ENCODE measurements around the gene PDZD4. TPM values are rescaled to one million over a fixed set of nuclear protein-coding genes. Genes with fewer than 3 reads are reported as not detected.

The PDZD4 gene
- total and polyA plus RNA-seq, 5 donors from 2014 or later: 4.9 TPM; not detected in 4

- DNase-seq (no peak), ATAC-seq (ENCODE audit: low read depth in 2 of 2) (no peak)
- Mint-ChIP-seq H3K27me3 (no peaks in the 10 kb centered on the region), H3K4me3 (no peak overlapping the region), H3K9me3 (no peaks in the 10 kb centered on the region), H3K36me3 (no peaks in the 10 kb centered on the region), H3K27ac (no peak overlapping the region), H3K4me1 (peaks cover 0 to 3% (median 0%) of the 10 kb centered on the region in 4 donors)
- no peak overlapping the region for H3K4me3 ChIP-seq (ENCODE audit: low read depth, low read length)
- no peaks in the 10 kb centered on the region for H3K4me1 ChIP-seq (ENCODE audit: control insufficient read depth, insufficient read depth, low read length, poor library complexity, severe bottlenecking)
- H3K27ac ChIP-seq (ENCODE audit: insufficient read depth, low read length, poor library complexity, severe bottlenecking): no peak overlapping the region
- H3K9me3 ChIP-seq (ENCODE audit: control insufficient read depth in 2 of 2, low read length in 2 of 2): no peaks in the 10 kb centered on the region
- H3K36me3 ChIP-seq (ENCODE audit: control insufficient read depth, insufficient read depth, low read length): no peaks in the 10 kb centered on the region
- no peaks in the 10 kb centered on the region for H3K27me3 ChIP-seq (ENCODE audit: control insufficient read depth, insufficient read depth, low read length)
Observed at GRCh38 chrX:153865685-153866084, 35.3 kb upstream of the PDZD4 start.

GRCh38 chrX:153865321-153865580, 34.9 kb upstream of the PDZD4 start:
- DNase-seq (no peak), ATAC-seq (ENCODE audit: low read depth in 2 of 2) (no peak)
- Histone ChIP-seq H3K9me3 (ENCODE audit: control insufficient read depth in 2 of 2, low read length in 2 of 2) (no peaks in the 10 kb centered on the region), H3K4me3 (ENCODE audit: low read depth, low read length) (no peak overlapping the region), H3K4me1 (ENCODE audit: control insufficient read depth, insufficient read depth, low read length, poor library complexity, severe bottlenecking) (no peaks in the 10 kb centered on the region), H3K36me3 (ENCODE audit: control insufficient read depth, insufficient read depth, low read length) (no peaks in the 10 kb centered on the region), H3K27ac (ENCODE audit: insufficient read depth, low read length, poor library complexity, severe bottlenecking) (no peak overlapping the region), H3K27me3 (ENCODE audit: control insufficient read depth, insufficient read depth, low read length) (no peaks in the 10 kb centered on the region)
- Mint-ChIP-seq H3K27ac (no peak overlapping the region), H3K4me1 (peaks cover 0 to 5% (median 0%) of the 10 kb centered on the region in 4 donors), H3K9me3 (no peaks in the 10 kb centered on the region), H3K36me3 (no peaks in the 10 kb centered on the region), H3K27me3 (no peaks in the 10 kb centered on the region), H3K4me3 (no peak overlapping the region)

GRCh38 chrX:153864561-153865320, 34.4 kb upstream of the PDZD4 start:
- Mint-ChIP-seq H3K36me3 (no peaks in the 10 kb centered on the region), H3K9me3 (no peaks in the 10 kb centered on the region), H3K27me3 (no peaks in the 10 kb centered on the region), H3K4me3 (no peak overlapping the region), H3K27ac (no peak overlapping the region), H3K4me1 (peaks cover 0 to 5% (median 0%) of the 10 kb centered on the region in 4 donors)
- no peaks in the 10 kb centered on the region for H3K27me3 ChIP-seq (ENCODE audit: control insufficient read depth, insufficient read depth, low read length)
- DNase-seq: no peak
- ATAC-seq (ENCODE audit: low read depth in 2 of 2): no peak
- no peaks in the 10 kb centered on the region for H3K36me3 ChIP-seq (ENCODE audit: control insufficient read depth, insufficient read depth, low read length)
- no peaks in the 10 kb centered on the region for H3K9me3 ChIP-seq (ENCODE audit: control insufficient read depth in 2 of 2, low read length in 2 of 2)
- H3K4me1 ChIP-seq (ENCODE audit: control insufficient read depth, insufficient read depth, low read length, poor library complexity, severe bottlenecking): no peaks in the 10 kb centered on the region
- H3K4me3 ChIP-seq (ENCODE audit: low read depth, low read length): no peak overlapping the region
- H3K27ac ChIP-seq (ENCODE audit: insufficient read depth, low read length, poor library complexity, severe bottlenecking): no peak overlapping the region

GRCh38 chrX:153864101-153864500, 33.8 kb upstream of the PDZD4 start:
- H3K4me3 ChIP-seq (ENCODE audit: low read depth, low read length): no peak overlapping the region
- no peaks in the 10 kb centered on the region for H3K9me3 ChIP-seq (ENCODE audit: control insufficient read depth in 2 of 2, low read length in 2 of 2)
- peaks cover 0 to 5% (median 0%) of the 10 kb centered on the region in 4 donors for H3K4me1 Mint-ChIP-seq
- H3K27ac ChIP-seq (ENCODE audit: insufficient read depth, low read length, poor library complexity, severe bottlenecking): no peak overlapping the region
- no peaks in the 10 kb centered on the region for H3K36me3 ChIP-seq (ENCODE audit: control insufficient read depth, insufficient read depth, low read length)
- no peaks in the 10 kb centered on the region for H3K9me3 Mint-ChIP-seq
- H3K27ac Mint-ChIP-seq: no peak overlapping the region
- H3K27me3 Mint-ChIP-seq: no peaks in the 10 kb centered on the region
- no peak for DNase-seq
- no peak for ATAC-seq (ENCODE audit: low read depth in 2 of 2)
- H3K4me1 ChIP-seq (ENCODE audit: control insufficient read depth, insufficient read depth, low read length, poor library complexity, severe bottlenecking): no peaks in the 10 kb centered on the region
- no peak overlapping the region for H3K4me3 Mint-ChIP-seq
- H3K27me3 ChIP-seq (ENCODE audit: control insufficient read depth, insufficient read depth, low read length): no peaks in the 10 kb centered on the region
- no peaks in the 10 kb centered on the region for H3K36me3 Mint-ChIP-seq

- H3K36me3 ChIP-seq (ENCODE audit: control insufficient read depth, insufficient read depth, low read length): no peaks in the 10 kb centered on the region
- H3K9me3 ChIP-seq (ENCODE audit: control insufficient read depth in 2 of 2, low read length in 2 of 2): no peaks in the 10 kb centered on the region
- no peak overlapping the region for H3K4me3 Mint-ChIP-seq
- H3K27me3 ChIP-seq (ENCODE audit: control insufficient read depth, insufficient read depth, low read length): no peaks in the 10 kb centered on the region
- no peaks in the 10 kb centered on the region for H3K27me3 Mint-ChIP-seq
- DNase-seq: no peak
- no peaks in the 10 kb centered on the region for H3K4me1 ChIP-seq (ENCODE audit: control insufficient read depth, insufficient read depth, low read length, poor library complexity, severe bottlenecking)
- H3K9me3 Mint-ChIP-seq: no peaks in the 10 kb centered on the region
- ATAC-seq (ENCODE audit: low read depth in 2 of 2): no peak
- H3K36me3 Mint-ChIP-seq: no peaks in the 10 kb centered on the region
- H3K27ac ChIP-seq (ENCODE audit: insufficient read depth, low read length, poor library complexity, severe bottlenecking): no peak overlapping the region
- no peak overlapping the region for H3K4me3 ChIP-seq (ENCODE audit: low read depth, low read length)
- peaks cover 0 to 5% (median 0%) of the 10 kb centered on the region in 4 donors for H3K4me1 Mint-ChIP-seq
- no peak overlapping the region for H3K27ac Mint-ChIP-seq
Observed at GRCh38 chrX:153863251-153863991, 33.1 kb upstream of the PDZD4 start.

GRCh38 chrX:153862369-153863250, 32.3 kb upstream of the PDZD4 start:
- H3K4me3 Mint-ChIP-seq: no peak overlapping the region
- H3K27ac Mint-ChIP-seq: no peak overlapping the region
- H3K27me3 Mint-ChIP-seq: peaks cover under 1% of the 10 kb centered on the region
- H3K36me3 ChIP-seq (ENCODE audit: control insufficient read depth, insufficient read depth, low read length): no peaks in the 10 kb centered on the region
- H3K36me3 Mint-ChIP-seq: no peaks in the 10 kb centered on the region
- DNase-seq (no peak), ATAC-seq (ENCODE audit: low read depth in 2 of 2) (no peak)
- no peaks in the 10 kb centered on the region for H3K9me3 Mint-ChIP-seq
- H3K27me3 ChIP-seq (ENCODE audit: control insufficient read depth, insufficient read depth, low read length): no peaks in the 10 kb centered on the region
- no peaks in the 10 kb centered on the region for H3K9me3 ChIP-seq (ENCODE audit: control insufficient read depth in 2 of 2, low read length in 2 of 2)
- no peaks in the 10 kb centered on the region for H3K4me1 ChIP-seq (ENCODE audit: control insufficient read depth, insufficient read depth, low read length, poor library complexity, severe bottlenecking)
- H3K27ac ChIP-seq (ENCODE audit: insufficient read depth, low read length, poor library complexity, severe bottlenecking): no peak overlapping the region
- H3K4me1 Mint-ChIP-seq: peaks cover 0 to 7% (median 0%) of the 10 kb centered on the region in 4 donors
- H3K4me3 ChIP-seq (ENCODE audit: low read depth, low read length): no peak overlapping the region

GRCh38 chrX:153861733-153862310, 31.5 kb upstream of the PDZD4 start:
- H3K27ac ChIP-seq (ENCODE audit: insufficient read depth, low read length, poor library complexity, severe bottlenecking): no peak overlapping the region
- H3K36me3 ChIP-seq (ENCODE audit: control insufficient read depth, insufficient read depth, low read length): no peaks in the 10 kb centered on the region
- DNase-seq: no peak
- Mint-ChIP-seq H3K36me3 (no peaks in the 10 kb centered on the region), H3K27ac (no peak overlapping the region), H3K4me1 (peaks cover 0 to 14% (median 0%) of the 10 kb centered on the region in 4 donors), H3K4me3 (no peak overlapping the region), H3K27me3 (peaks cover 6% of the 10 kb centered on the region), H3K9me3 (no peaks in the 10 kb centered on the region)
- H3K4me3 ChIP-seq (ENCODE audit: low read depth, low read length): no peak overlapping the region
- H3K9me3 ChIP-seq (ENCODE audit: control insufficient read depth in 2 of 2, low read length in 2 of 2): no peaks in the 10 kb centered on the region
- ATAC-seq (ENCODE audit: low read depth in 2 of 2): no peak
- no peaks in the 10 kb centered on the region for H3K27me3 ChIP-seq (ENCODE audit: control insufficient read depth, insufficient read depth, low read length)
- no peaks in the 10 kb centered on the region for H3K4me1 ChIP-seq (ENCODE audit: control insufficient read depth, insufficient read depth, low read length, poor library complexity, severe bottlenecking)
